UCSD-AML1 (cell line): ENCODE data around the gene ALG12.

Experiments
- DNase-seq: peaks from one replicate; lab custom pipeline; 2025; ENCODE audit not compliant: unreplicated experiment; lab: John Stamatoyannopoulos, UW

The ALG12 gene

DNA sequence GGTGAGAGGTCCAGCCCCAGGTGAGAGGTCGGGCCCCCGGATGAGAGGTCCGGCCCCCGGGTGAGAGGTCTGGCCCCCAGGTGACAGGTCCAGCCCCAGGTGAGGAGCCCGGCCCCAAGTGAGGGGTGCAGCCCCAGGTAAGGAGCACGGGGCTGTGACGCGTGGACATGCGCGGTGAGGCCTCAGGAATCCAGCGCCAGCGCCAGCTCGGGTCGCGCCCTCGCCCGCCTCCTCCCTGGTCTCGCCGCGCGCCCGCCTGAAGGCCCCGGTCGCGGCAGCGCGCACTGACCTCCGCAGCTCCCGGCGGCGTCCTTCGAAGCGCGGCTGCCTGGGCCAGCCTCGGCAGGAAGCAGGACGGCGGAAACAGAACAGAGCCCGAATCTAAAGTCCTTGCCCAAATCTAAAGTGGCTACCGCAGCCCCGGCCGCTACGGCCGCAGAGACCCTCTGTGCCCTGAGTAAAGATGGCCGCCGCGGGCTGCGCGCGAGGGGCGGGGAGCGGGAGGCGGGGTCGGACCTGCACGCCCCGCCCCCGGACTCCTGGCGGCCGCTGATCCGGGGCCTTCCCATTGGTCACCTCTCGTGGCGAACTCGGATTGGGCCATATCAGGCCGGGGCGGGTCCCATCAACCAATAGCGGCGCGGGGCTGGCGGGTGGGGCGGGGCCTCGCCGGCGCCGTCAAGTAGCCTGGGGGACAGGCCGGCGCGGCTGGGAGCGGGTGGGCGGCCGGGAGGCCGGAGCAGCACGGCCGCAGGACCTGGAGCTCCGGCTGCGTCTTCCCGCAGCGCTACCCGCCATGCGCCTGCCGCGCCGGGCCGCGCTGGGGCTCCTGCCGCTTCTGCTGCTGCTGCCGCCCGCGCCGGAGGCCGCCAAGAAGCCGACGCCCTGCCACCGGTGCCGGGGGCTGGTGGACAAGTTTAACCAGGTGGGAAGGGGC lies at the start of gene ALG12, which contains the start of gene CRELD2:
ALG12 (minus strand) TSS at position 465 of the 937 bp plus-strand sequence. CDS start 4,673 bp downstream, outside the sequence.
CRELD2 (plus strand) TSS at position 661 of the 937 bp plus-strand sequence; CDS start at position 797, 136 bp downstream.
- DNase-seq = peak; percentile 97

DNA sequence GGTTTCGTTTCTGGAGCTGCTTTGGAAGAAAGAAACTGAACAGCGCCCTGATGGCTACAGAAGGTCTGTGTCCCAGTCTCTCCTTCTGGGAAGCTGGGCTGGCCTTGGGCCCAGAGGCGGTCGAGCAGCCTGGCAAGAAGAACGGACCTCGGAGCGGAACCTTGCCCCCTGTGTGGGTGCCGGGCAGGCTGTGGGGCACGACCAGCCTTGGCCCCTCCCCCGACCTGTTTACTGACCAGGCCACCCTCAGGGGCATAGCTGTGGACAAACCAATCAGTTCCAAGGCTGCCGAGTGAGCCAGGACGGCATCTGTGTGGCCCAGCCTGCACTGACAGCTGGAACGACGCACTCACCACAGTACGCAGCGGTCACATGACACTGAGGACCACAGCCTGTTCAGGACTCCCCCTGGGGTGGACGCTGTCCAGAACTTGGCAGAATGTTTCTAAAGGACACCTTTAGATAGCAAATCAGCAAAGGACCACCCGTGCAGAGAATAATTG lies 49.5 kb upstream of the ALG12 start:
- no peak for DNase-seq

DNA sequence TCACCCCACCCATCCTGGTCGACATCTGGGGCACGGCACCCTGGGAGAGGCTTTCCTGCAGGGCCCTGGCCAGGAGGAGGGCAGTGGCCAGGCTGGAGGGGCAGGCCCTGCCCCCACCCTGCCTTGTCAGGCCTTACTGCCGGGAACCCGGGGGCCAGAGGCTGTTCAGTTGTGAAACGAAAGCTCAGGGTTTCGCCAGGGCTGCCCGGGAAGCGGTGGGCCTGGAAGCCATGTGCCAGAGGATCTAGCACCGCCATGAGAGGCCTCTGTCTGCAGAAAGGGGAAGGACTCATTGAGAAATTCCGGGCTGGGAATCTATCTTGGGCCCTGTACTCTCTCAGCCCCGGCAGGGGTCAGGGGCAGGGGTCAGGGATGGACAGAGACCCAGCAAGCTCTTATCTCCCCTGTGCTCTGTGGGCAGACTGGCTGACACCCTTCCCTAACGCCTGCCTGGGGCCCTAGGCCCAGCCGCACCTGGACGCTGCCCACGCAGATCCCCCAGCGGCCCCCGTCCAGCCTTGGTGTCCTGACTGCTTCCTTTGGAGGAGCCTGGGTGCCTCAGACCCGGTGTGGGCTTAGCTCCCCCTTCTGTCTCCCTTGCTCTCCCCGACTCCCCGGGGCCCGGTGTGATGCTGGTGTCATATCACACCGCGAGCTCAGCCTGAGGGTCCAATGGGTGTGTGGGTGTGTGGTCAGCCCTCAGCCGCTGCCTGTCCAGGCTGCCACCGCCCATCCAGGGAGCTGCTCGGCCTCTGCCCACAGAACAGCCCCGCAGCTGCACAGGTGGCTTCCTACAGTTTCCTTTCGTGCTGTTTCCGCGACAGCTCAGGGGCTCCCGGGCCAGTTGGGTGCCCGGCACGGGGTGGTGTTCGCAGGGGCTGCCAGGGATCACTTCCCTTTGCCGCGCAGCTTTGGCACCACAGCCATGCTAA lies 48.8 kb upstream of the ALG12 start:
- DNase-seq = no peak

DNA sequence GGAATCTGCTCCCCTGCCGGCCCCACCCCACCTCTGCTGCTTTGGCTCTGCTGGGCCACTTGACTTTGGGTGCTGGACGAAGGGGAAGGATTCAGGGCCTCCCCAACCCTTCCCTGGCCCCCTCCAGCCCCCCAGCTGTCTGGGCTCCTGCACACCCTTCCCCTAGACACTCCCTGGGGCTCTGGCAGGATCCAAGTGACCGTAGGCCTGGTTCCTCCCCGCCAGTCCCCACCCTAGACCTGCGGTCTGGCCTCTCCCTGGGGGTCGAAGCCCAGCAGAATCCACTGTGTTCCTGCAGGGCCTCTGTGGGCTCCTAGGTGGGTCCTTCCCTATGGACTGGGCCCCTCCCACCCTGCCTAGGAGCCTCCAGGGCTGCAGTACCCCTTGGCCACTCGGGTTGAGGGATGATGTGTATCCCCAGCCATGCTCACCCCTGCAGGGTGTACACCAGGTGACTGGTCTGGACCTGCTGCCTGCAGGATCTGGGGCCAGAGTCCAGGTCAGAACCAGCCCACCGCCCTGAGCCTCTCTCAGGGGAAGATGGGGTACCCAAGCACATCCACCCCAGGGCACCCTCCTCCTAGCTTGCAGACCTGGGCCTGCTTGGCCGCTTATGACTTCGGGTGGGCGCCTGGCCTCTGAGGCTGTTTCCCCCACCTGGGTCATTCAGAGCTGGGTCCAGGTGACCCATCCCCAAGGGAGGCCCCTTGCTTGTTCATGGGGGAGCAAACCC lies 48.0 kb upstream of the ALG12 start:
- no peak for DNase-seq

DNA sequence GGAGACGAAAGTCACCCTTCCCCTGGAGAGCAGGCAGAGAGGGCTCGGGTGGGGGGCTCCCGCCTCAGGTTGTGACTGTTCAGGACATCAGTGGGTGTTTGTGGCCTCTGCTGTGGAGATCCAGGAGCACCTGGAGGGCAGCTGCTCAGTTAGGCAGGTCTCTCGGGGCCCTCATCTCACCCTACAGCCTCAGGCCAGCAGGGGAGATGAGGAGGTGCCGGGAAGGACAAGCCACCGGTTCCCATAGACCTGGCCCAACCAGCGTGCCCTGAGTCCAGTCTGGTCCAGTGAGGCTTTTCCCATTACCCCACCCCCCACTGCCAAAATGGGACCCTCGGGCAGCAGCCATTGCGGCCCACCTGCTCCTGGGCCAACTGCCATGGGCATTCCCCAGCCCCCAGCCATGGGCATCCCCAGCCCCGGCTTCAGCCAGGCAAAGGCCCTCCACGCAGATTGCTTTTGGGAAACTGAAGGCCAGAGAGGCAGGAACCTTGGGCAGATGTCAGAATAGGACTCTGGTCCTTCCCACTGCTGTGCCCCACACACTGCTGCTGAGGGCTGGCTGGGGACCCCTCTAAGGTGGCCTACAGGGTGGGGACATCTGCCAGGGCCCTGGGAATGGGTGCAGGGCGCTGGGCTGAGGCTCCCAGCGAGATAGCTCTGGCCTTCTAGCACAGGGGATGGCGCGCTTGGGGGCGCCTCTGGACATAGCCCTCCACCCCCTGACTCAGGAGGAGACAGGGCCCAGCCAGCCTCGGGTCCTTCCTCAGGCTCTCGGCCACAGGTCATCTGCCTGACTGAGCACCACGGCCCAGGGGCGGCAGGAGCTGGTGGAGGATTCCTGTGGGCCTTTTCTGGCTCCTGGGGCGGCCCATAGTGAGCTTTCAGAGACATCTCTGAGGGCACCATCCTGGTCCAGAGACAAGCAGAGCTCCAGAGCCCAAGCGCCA lies 47.1 kb upstream of the ALG12 start:
- DNase-seq = no peak

DNA sequence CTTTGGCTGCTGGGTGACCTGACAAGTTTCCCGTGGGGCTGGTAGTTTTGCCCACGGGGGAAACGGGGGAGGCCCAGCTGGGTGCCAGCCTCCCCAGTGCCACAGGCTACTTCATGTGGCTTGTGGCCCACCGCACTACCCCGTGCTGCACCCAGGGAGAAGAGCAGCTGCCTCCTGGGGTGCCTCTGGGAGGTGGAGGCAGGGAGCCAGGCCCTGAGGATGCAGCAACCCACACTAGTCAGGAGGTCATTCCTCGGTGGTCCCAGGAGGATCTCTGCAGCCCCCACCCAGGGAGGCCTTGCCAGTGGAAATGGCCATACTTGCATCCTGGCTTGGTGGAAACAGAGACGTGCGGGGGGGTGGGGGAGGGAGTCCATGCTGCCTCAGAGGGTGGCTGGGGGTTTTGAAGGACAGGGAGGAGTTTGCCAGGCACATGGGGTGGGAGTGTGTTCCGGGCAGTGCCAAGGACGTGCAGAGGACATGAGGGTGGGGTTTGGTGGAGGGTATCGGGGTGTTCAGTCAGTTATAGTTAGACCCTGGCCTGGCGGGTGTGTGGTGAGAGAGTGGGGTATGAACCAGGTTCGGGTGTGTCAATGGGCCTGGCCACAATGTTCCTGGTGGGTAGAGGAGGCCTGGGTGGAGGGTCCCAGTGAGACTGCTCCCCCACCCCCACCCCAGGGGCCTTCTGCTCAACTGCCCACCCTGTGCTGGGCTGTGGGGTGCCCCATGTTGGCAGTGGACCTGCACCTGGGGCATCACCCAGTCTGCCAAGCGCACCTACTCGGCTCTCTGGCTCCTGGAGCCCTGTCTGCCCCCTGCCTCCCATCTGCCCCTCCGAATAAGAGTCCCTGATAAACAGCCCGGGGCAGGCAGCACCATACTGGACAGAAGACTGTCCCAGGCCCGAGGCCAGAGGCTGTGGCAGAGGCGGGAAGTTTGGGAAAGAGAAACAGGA lies 46.2 kb upstream of the ALG12 start:
- DNase-seq = no peak

DNA sequence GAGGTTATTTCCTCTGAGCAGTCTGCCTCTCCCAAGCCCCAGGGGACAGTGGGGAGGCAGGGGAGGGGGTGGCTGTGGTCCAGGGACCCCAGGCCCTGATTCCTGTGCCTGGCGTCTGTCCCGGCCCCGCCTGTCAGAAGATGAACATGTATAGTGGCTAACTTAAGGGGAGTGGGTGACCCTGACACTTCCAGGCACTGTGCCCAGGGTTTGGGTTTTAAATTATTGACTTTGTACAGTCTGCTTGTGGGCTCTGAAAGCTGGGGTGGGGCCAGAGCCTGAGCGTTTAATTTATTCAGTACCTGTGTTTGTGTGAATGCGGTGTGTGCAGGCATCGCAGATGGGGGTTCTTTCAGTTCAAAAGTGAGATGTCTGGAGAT lies 45.4 kb upstream of the ALG12 start:
- no peak for DNase-seq

DNA sequence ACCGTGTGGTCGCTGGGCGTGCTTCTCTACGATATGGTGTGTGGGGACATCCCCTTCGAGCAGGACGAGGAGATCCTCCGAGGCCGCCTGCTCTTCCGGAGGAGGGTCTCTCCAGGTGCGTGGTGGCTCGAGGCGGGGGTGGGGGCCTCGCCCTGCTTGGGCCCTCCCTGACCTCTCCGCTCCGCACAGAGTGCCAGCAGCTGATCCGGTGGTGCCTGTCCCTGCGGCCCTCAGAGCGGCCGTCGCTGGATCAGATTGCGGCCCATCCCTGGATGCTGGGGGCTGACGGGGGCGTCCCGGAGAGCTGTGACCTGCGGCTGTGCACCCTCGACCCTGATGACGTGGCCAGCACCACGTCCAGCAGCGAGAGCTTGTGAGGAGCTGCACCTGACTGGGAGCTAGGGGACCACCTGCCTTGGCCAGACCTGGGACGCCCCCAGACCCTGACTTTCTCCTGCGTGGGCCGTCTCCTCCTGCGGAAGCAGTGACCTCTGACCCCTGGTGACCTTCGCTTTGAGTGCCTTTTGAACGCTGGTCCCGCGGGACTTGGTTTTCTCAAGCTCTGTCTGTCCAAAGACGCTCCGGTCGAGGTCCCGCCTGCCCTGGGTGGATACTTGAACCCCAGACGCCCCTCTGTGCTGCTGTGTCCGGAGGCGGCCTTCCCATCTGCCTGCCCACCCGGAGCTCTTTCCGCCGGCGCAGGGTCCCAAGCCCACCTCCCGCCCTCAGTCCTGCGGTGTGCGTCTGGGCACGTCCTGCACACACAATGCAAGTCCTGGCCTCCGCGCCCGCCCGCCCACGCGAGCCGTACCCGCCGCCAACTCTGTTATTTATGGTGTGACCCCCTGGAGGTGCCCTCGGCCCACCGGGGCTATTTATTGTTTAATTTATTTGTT lies 44.8 kb upstream of the ALG12 start:
- no peak for DNase-seq

DNA sequence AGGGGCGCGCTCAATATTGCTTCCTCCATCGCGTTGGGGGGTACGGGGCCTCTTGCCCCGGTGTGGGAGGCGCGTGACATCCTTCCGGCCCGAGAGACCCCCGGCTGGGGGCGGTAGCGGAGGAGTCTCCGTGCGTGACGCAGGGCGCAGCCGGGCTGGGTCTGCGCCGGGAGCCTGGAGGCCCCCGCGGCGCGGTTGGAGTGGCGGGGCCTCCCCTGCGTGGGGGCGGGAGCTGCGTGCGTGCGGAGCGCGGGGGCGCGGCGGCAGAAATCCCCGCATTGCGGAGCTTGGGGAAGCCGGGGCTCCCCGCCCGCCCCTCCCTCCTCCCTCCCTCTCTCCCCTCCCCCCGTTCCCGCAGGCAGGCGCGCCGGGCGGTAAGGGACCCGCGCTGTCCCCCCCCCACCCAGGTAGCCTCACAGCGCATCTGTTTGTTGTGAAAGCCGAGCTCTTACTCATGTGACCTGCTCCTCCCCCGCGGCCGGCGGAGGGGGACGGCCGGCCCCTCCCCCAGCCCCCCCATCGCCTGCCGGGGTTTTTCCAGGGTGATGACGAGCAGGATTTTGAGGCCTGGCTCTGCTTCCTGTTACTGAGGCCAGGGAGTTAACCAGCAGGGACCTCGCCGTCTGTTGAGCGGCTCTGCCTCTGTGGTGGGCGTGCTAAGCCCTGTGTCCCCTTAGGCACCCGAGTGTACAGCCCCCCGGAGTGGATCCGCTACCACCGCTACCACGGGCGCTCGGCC lies 43.9 kb upstream of the ALG12 start:
- DNase-seq = peak; percentile 84

DNA sequence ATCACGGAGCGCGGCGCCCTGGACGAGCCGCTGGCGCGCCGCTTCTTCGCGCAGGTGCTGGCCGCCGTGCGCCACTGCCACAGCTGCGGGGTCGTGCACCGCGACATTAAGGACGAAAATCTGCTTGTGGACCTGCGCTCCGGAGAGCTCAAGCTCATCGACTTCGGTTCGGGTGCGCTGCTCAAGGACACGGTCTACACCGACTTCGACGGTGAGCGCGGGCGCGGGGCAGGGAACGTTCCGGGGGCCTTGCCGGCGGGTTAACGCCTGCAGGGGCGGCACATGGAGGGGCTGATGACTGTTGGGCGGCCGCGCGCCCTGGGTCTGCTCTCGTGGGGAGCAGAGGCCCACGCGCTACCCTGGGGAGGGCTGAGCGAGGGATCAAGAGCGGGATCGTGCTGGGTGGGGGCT lies 43.4 kb upstream of the ALG12 start:
- no peak for DNase-seq

DNA sequence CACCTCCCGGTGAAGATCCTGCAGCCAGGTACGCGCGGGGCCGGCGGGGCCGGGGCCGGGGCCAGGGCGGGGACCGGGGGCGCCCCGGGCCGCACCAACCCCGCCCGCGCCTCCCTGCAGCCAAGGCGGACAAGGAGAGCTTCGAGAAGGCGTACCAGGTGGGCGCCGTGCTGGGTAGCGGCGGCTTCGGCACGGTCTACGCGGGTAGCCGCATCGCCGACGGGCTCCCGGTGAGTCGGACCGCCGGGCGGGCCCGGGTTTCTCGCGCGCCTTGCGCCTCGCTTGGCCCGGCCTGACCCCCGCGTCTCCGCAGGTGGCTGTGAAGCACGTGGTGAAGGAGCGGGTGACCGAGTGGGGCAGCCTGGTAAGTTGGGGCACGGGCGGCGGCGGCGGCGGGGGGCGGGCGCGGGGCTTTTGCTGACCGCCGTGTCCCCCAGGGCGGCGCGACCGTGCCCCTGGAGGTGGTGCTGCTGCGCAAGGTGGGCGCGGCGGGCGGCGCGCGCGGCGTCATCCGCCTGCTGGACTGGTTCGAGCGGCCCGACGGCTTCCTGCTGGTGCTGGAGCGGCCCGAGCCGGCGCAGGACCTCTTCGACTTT lies 42.9 kb upstream of the ALG12 start:
- DNase-seq = no peak

DNA sequence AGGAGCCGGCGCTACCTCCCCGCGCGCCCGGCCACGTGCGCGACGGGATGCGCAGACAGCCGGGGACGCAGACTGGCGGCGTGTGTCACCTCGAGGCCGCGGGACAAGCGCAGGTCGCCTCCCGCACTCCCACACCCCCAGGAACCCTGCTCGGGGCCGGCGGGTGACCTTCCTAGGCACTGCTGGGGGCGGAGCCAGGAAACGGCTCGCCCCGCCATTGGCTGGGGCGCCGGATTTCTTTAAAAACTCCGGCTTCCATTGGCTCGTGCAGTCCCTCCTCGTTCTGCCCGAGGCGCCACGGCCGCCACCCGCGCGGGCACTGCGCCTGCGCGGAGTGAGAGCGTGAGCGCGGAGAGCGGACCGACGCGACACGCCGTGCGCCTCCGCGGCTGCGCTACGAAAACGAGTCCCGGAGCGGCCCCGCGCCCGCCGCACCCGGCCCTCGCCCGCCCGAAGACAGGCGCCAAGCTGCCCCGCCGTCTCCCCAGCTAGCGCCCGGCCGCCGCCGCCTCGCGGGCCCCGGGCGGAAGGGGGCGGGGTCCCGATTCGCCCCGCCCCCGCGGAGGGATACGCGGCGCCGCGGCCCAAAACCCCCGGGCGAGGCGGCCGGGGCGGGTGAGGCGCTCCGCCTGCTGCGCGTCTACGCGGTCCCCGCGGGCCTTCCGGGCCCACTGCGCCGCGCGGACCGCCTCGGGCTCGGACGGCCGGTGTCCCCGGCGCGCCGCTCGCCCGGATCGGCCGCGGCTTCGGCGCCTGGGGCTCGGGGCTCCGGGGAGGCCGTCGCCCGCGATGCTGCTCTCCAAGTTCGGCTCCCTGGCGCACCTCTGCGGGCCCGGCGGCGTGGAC lies 42.1 kb upstream of the ALG12 start, which contains the start of gene PIM3:
PIM3 (plus strand) TSS at position 614 of the 846 bp plus-strand sequence; CDS start at position 790, 176 bp downstream.
- peak; percentile 98 for DNase-seq

DNA sequence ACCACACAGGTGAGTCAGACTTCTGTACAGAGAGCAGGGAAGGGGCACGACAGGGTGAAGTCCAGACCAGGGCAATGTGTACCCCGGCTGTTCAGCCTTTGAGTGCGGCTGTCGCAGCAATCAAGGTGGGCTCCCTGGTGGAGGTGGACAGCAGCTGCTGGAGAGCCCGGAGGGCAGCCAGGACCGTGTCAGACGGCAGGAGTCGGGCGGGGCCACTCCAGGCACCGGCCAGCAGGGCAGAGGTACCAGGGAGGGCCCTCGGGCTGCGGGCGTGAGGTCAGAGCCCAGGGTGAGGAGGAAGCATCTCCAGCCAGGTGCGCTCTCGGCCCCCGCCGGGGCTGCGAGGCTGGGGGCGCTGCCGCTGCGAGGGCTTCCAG lies 41.5 kb upstream of the ALG12 start:
- DNase-seq = no peak

DNA sequence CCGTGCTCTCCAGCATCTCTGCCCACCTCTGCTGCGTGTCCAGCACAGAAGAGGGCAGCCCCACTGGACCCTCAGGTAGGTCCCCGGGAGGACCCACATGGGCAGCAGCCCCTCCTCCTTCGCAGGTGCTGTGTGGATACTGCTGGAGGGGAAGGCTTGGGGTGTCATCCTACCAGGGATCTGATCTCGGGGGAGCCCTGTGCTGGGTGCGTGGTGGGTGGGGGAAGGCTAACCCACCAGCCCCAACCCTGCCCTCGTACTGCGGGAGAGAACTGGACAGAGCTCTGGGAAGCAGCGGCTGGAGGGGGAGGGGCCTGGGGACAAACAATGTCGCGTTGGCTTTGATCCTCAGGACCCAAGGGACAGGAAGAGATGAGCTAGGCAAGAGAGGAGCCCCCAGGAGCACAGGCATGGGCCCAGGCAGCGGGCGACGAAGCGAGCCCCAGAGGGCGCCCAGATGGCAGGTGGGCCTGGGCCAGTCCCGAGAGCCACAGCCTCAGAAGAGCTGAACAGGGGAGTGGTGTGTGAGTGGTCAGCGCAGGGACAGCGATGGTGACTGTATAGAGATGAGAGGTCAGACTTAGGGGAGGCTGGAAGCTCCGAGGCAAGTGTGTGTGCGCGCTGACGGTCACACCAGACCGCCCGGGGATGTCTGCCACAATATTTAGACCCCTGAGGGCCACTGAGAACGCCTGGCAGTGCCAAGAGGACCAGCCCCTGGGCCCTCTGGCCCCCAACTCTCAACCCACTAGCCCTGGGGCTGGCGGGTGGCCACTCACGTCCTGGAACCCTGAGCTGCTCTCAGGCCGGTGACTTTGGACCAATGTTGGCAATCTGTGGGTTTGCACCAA lies 40.9 kb upstream of the ALG12 start:
- DNase-seq = no peak
